ENCODE measurements around the gene ANKRD2.
"Not testable (repeated sequence)": the region's sequence is repeated elsewhere in the genome, so short reads cannot be mapped to it uniquely, and the experiment has no call there.

The ANKRD2 gene

DNA sequence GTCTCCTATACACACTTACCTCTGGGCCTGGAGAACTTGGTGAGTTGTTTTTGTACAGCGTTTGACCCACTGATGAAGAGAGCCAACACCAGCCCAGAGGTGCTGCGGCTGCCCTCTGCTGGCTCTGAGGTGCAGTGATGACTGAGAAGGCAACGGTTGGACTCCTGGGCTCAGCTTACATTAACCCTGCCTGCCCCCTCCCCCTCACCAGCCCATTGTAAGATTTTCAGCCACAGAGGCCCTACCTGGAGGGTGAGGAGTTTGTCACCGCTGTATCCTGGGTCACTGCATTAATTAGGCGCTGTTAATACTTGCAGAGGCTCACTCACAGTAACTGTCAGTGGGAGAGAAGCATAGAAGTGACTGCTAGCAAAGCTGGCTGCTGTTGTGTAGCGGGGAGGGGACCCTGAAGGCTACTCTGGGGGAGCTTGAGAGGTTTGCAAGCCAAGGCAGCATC is 19.0 kb upstream of the ANKRD2 start:
- peaks cover 2% of the 10 kb centered on the region; the same call in 1 of the 2 replicates for H3K4me1 ChIP-seq
- in situ Hi-C loops (cut with MboI; ENCODE audit: low sequenced_read_pairs) = loop anchor here (5.0 kb wide), 1 partner anchor 91 kb away; no protein-coding TSS in a partner anchor
- no peaks in the 10 kb centered on the region for H3K27me3 ChIP-seq (ENCODE audit: low read depth)
- H3K4me3 ChIP-seq = no peak overlapping the region
- DNase-seq (ENCODE audit: low spot score in 2 of 2) = peak; percentile 62 to 80
- no peaks in the 10 kb centered on the region; the same call in 1 of the 2 replicates for H3K9me3 ChIP-seq
- H3K36me3 ChIP-seq (replicated peaks) = no peaks in the 10 kb centered on the region

DNA sequence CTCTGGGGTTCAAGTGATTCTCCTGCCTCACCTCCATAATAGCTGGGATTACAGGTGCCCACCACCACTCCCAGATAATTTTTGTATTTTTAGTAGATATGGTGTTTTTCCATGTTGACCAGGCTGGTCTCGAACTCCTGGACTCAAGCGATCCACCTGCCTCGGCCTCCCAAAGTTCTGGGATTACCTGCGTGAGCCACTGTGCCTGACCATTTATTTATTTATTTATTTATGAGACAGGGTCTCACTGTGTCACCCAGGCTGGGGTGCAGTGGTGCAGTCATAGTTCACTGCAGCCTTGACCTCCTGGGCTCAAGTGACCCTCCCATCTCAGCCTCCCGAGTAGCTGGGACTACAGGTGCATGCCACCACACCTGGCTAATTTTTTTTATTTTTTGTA is 18.2 kb upstream of the ANKRD2 start:
- H3K4me1 ChIP-seq; DNase-seq (ENCODE audit: low spot score in 2 of 2); H3K4me3 ChIP-seq; H3K27me3 ChIP-seq (ENCODE audit: low read depth); H3K36me3 ChIP-seq (replicated peaks); H3K9me3 ChIP-seq: not testable (repeated sequence)
- in situ Hi-C loops (cut with MboI; ENCODE audit: low sequenced_read_pairs) = loop anchor here (5.0 kb wide), 1 partner anchor 92 kb away; no protein-coding TSS in a partner anchor

DNA sequence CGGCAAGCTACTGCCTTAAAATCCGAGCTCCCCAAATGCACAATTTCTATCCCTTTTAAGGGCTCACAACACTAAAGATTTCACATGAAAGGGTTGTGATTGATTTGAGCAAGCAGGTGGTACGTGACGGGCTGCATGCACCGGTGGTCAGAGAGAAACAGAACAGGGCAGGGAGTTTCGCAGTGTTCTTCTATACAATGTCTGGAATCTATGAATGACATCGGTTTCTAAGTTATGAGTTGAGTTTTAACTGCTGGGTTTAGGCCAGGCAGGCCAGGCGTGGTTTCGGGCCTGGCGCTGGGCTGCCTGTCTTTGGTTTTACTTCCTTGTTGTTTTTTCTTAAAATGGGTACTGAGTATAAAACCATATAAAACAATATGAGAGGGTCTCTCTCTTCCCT is 17.0 kb upstream of the ANKRD2 start:
- DNase-seq (ENCODE audit: low spot score in 2 of 2); H3K36me3 ChIP-seq (replicated peaks); H3K27me3 ChIP-seq (ENCODE audit: low read depth); H3K9me3 ChIP-seq; H3K4me1 ChIP-seq; H3K4me3 ChIP-seq; in situ Hi-C loops (cut with MboI; ENCODE audit: low sequenced_read_pairs): not testable (repeated sequence)

DNA sequence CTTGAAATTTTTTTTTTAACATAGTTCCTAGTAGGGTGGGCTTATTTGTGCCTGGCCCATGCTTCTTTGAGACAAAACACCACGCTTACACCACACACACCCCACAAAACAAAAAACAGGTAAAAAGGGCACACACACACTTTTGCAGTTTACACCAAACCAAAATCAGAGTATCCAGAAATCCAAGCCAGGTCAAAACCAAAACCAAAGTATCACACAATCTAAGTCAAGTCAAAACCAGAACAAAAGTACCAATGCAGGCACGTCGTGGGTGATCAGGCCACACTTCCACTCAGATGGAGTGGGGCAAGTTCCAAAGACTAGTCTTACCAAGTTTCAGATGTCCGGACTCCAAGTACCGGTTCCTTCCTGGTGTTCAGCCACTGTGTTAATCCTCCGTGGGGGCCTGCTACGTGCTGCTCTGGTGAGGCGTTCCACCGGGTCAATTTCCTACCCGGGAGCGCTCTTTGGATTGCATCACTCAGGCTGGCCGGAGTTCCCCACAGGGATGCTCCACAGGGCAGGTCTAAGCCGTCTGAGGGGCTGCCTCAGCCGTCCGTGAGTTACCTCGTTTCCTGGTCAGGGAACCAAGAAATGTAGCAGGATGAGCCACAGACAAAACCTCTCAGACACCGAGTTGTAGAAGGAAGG is 11.7 kb upstream of the ANKRD2 start:
- H3K9me3 ChIP-seq; H3K4me3 ChIP-seq; H3K4me1 ChIP-seq; H3K36me3 ChIP-seq (replicated peaks); in situ Hi-C loops (cut with MboI; ENCODE audit: low sequenced_read_pairs); DNase-seq (ENCODE audit: low spot score in 2 of 2); H3K27me3 ChIP-seq (ENCODE audit: low read depth): not testable (repeated sequence)

DNA sequence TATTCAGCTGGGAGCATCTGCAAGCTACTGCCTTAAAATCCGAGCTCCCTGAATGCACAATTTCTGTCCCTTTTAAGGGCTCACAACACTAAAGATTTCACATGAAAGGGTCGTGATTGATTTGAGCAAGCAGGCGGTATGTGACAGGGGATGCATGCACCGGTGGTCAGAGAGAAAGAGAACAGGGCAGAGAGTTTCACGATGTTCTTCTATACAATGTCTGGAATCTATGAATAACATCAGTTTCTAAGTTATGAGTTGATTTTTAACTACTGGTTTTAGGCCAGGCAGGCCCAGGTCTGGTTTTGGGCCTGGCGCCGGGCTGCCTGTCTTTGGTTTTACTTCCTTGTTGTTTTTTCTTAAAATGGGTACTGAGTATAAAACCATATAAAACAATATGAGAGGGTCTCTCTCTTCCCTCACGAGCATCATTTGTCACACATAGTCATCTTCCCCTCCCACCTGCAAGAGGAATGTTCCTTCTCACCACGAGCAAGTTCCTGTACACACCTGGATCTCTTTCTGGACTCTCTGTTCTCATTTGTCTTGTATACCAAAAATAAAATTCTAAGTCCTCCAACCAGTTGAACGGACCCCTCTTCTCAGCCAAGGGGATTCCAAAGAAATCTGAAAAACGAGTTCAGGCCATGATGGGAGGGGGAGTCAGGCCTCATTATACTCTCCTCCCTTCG is 11.0 kb upstream of the ANKRD2 start:
- H3K27me3 ChIP-seq (ENCODE audit: low read depth); H3K4me3 ChIP-seq; DNase-seq (ENCODE audit: low spot score in 2 of 2); H3K9me3 ChIP-seq; H3K4me1 ChIP-seq; in situ Hi-C loops (cut with MboI; ENCODE audit: low sequenced_read_pairs); H3K36me3 ChIP-seq (replicated peaks): not testable (repeated sequence)

DNA sequence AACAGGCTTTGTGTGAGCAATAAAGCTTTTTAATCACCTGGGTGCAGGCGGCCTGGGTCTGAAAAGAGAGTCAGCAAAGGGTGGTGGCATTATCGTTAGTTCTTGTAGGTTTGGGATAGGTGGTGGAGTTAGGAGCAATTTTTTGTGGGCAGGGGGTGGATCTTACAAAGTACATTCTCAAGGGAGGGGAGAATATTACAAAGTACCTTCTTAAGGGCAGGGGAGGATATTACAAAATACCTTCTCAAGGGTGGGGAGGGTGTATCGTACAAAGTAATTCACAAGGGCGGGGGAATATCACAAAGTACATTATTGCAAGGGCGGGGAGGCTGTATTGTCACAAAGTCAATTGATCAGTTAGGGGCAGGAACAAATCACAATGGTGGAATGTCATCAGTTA is 10.2 kb upstream of the ANKRD2 start:
- in situ Hi-C loops (cut with MboI; ENCODE audit: low sequenced_read_pairs); H3K4me3 ChIP-seq; H3K9me3 ChIP-seq; H3K27me3 ChIP-seq (ENCODE audit: low read depth); DNase-seq (ENCODE audit: low spot score in 2 of 2); H3K4me1 ChIP-seq; H3K36me3 ChIP-seq (replicated peaks): not testable (repeated sequence)

DNA sequence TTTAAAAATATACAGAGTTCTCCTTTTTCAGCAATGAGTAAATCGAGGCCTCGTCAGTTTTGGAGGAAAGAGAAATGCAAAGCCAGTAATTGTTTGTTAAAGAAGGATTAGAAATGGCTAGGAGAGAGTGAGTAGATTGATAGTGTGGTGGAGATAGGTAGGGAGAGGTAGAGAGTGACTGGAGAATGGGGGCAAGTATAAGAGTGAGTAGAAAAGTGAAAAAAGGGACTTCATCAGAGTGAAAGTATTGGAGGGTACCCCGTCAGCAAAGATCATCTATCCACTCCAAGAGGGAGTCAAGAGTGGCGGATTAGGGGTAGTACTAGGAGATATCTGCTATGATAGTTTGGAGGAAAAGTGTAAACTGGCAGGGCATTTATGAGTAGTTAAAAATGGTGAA is 9.2 kb upstream of the ANKRD2 start:
- Histone ChIP-seq H3K4me1 (no peaks in the 10 kb centered on the region), H3K27me3 (ENCODE audit: low read depth) (no peaks in the 10 kb centered on the region), H3K4me3 (no peak overlapping the region), H3K36me3 (replicated peaks) (no peaks in the 10 kb centered on the region), H3K9me3 (0 out of 2 replicates have a peak, but pooled peaks cover 2% of the 10 kb centered on the region)
- no peak for DNase-seq (ENCODE audit: low spot score in 2 of 2)
- in situ Hi-C loops (cut with MboI; ENCODE audit: low sequenced_read_pairs) = no loop called here

DNA sequence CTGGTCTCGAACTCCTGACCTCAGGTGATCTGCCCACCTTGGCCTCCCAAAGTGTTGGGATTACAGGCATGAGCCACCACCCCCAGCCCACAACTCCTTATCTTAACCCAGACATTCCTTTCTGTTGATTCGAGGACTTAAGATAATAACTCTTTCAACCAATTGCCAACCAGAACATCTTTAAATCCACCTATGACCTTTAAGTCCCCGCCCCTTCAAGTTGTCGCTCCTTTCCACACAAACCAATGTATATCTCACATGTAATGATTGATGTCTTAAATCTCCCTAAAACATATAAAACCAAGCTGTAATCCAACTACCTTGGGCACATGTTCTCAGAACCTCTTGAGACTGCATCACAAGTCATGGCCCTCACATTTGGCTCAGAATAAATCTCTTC is 7.8 kb upstream of the ANKRD2 start:
- Histone ChIP-seq H3K9me3 (0 out of 2 replicates have a peak, but pooled peaks cover 2% of the 10 kb centered on the region), H3K36me3 (replicated peaks) (no peaks in the 10 kb centered on the region), H3K27me3 (ENCODE audit: low read depth) (no peaks in the 10 kb centered on the region), H3K4me1 (no peaks in the 10 kb centered on the region), H3K4me3 (no peak overlapping the region)
- in situ Hi-C loops (cut with MboI; ENCODE audit: low sequenced_read_pairs) = no loop called here
- DNase-seq (ENCODE audit: low spot score in 2 of 2) = no peak

DNA sequence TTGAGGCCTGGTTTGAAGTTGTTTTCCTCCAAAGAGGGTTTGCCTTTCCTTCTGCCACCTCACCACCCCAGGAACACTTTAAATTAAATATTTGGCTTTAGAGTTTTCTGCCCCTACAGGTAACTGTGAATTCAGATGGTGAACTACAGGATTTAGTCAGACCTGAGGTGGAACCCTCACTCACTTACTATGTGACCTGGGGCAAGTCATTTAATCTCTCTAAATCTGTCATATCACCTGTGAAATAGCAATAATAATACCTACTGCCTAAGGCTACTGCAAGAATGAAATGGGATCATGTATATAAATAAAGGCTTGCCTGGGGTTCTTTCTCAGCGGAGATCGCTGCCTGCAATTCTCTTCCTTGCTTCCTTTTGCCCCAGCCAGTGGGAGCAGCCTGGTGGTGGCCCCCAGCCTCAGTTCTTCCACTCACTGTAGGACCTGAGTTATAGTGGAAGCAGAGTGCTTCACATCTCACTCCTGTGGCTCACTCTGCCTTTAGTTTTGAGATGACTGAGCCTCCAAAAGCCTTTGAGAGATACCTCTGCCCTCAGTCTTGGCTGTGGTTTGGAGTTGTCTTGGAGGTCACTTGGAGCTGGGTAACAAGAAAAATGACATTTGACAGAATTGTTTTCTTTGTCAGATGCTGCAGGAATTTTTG is 6.1 kb upstream of the ANKRD2 start:
- 0 out of 2 replicates have a peak, but pooled peaks cover 2% of the 10 kb centered on the region for H3K9me3 ChIP-seq
- no peaks in the 10 kb centered on the region for H3K36me3 ChIP-seq (replicated peaks)
- in situ Hi-C loops (cut with MboI; ENCODE audit: low sequenced_read_pairs) = no loop called here
- no peak for DNase-seq (ENCODE audit: low spot score in 2 of 2)
- no peaks in the 10 kb centered on the region for H3K27me3 ChIP-seq (ENCODE audit: low read depth)
- no peak overlapping the region for H3K4me3 ChIP-seq
- H3K4me1 ChIP-seq = no peaks in the 10 kb centered on the region

DNA sequence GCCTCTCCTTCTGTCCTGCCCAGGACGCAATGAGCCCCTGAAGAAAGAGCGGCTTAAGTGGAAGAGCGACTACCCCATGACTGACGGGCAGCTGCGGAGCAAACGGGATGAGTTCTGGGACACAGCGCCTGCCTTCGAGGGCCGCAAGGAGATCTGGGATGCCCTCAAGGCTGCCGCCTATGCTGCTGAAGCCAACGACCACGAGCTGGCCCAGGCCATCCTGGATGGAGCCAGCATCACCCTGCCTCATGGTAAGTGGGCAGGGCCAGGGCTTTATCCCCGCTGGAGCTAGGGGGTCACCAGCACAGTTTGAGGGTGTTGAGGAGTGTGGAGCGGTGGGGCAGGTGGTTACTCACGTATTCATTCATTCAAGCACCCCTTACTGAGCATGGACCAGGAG is 4.7 kb upstream of the ANKRD2 start:
- no peaks in the 10 kb centered on the region for H3K4me1 ChIP-seq
- H3K9me3 ChIP-seq = no peaks in the 10 kb centered on the region
- DNase-seq (ENCODE audit: low spot score in 2 of 2) = no peak
- H3K36me3 ChIP-seq (replicated peaks) = no peaks in the 10 kb centered on the region
- in situ Hi-C loops (cut with MboI; ENCODE audit: low sequenced_read_pairs) = no loop called here
- H3K27me3 ChIP-seq (ENCODE audit: low read depth) = no peaks in the 10 kb centered on the region
- no peak overlapping the region for H3K4me3 ChIP-seq

DNA sequence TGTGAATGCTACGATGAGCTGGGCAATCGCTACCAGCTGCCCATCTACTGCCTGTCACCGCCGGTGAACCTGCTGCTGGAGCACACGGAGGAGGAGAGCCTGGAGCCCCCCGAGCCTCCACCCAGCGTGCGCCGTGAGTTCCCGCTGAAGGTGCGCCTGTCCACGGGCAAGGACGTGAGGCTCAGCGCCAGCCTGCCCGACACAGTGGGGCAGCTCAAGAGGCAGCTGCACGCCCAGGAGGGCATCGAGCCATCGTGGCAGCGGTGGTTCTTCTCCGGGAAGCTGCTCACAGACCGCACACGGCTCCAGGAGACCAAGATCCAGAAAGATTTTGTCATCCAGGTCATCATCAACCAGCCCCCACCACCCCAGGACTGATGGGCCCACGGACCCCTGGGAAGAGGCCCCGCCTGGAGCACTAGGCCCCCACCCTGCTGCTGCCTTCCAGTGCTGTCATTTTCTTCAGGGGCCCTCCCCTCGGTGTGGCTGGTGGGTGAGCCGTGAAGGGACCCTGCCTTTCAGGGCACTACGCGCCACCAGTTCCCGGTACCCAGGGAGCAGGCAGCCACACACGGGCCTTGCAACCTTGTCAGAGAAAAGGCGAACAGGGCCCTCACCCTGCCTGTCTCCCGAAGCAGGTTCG is 2.3 kb upstream of the ANKRD2 start:
- in situ Hi-C loops (cut with MboI; ENCODE audit: low sequenced_read_pairs) = no loop called here
- H3K9me3 ChIP-seq = no peaks in the 10 kb centered on the region
- no peak for DNase-seq (ENCODE audit: low spot score in 2 of 2)

DNA sequence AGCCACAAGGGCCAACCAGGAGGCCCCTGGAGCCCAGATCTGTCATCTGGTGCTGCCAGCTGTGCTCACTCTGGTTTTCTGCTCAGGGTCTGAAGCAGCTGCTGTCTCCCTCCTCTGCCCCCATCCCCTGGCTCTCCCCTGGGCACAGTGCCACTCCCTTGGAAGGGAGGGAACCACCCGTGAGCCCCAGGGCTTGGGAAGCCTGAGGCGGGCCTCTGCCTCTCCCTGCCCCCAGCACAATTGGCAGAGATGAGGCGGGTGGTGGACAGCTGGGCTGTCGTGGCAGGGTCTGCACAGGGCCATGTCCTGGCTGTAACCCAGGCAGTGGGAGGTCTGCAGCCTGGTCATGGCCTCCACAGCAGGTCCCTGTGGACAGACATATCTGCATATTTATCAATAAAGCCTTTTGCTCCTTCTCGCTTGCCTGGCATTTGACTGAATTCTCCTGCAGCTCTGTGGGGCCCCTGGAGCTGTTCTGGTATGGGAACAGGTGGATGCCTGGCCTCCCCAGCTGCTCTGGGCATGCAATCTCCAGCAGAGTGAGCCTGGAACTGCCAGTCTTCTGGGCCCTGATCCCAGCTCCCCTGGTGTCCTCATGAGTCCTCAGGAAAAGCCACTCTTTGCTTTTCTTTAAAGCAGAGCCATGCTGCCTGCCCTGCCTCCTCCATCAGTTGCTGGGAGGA is 1.6 kb upstream of the ANKRD2 start:
- no peaks in the 10 kb centered on the region for H3K36me3 ChIP-seq (replicated peaks)
- in situ Hi-C loops (cut with MboI; ENCODE audit: low sequenced_read_pairs) = no loop called here
- H3K9me3 ChIP-seq = no peaks in the 10 kb centered on the region
- no peaks in the 10 kb centered on the region for H3K4me1 ChIP-seq
- H3K4me3 ChIP-seq = no peak overlapping the region
- no peak for DNase-seq (ENCODE audit: low spot score in 2 of 2)
- H3K27me3 ChIP-seq (ENCODE audit: low read depth) = no peaks in the 10 kb centered on the region

More for the DNA sequence above, 2.3 kb upstream of the ANKRD2 start:
- Histone ChIP-seq H3K4me1 (no peaks in the 10 kb centered on the region), H3K4me3 (no peak overlapping the region), H3K36me3 (replicated peaks) (no peaks in the 10 kb centered on the region), H3K27me3 (ENCODE audit: low read depth) (no peaks in the 10 kb centered on the region)

DNA sequence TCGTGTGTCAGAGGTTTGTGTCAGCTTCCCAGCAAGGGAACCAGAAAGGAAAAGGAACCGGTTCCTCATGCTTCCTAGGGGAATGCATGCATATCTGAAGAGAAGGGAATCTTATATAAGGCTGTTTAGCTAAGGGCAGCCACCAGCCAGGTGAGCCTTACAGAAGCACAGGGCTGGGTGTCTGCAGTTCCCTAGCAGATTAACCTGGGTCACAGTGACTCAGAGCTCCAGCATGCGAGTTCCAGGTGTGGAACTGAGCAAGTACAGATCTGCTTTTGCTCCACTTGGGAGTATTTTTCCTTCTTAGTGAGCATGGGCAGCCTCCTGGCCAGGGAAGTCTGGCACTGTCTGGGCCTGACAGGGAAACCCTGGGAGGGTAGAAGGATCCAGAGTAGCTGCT is 957 bp upstream of the ANKRD2 start:
- no peaks in the 10 kb centered on the region for H3K4me1 ChIP-seq
- H3K4me3 ChIP-seq = no peak overlapping the region
- no peak for DNase-seq (ENCODE audit: low spot score in 2 of 2)
- in situ Hi-C loops (cut with MboI; ENCODE audit: low sequenced_read_pairs) = no loop called here
- H3K9me3 ChIP-seq = no peaks in the 10 kb centered on the region
- H3K27me3 ChIP-seq (ENCODE audit: low read depth) = no peaks in the 10 kb centered on the region
- H3K36me3 ChIP-seq (replicated peaks) = no peaks in the 10 kb centered on the region

Measured in HAP-1 (cell line).